AG09319 (cell line): ENCODE results near the gene MBTPS1.
A peak's percentile ranks its signal among the peaks of the same experiment; 100 is the strongest.

Experiments
- DNase-seq: peaks from one replicate; pipeline ENCODE4 v3.0.0-alpha.2; 2010; ENCODE audit warnings: low read depth; ENCODE audit errors: extremely low read depth
- TF ChIP-seq, protein P1 (sequence below): IDR thresholded peaks from 2 replicates; pipeline ENCODE4 v1.5.1; 2011; ENCODE audit warnings: low read depth, mild to moderate bottlenecking, inconsistent platforms, low read length, moderate library complexity

Gene MBTPS1

DNA sequence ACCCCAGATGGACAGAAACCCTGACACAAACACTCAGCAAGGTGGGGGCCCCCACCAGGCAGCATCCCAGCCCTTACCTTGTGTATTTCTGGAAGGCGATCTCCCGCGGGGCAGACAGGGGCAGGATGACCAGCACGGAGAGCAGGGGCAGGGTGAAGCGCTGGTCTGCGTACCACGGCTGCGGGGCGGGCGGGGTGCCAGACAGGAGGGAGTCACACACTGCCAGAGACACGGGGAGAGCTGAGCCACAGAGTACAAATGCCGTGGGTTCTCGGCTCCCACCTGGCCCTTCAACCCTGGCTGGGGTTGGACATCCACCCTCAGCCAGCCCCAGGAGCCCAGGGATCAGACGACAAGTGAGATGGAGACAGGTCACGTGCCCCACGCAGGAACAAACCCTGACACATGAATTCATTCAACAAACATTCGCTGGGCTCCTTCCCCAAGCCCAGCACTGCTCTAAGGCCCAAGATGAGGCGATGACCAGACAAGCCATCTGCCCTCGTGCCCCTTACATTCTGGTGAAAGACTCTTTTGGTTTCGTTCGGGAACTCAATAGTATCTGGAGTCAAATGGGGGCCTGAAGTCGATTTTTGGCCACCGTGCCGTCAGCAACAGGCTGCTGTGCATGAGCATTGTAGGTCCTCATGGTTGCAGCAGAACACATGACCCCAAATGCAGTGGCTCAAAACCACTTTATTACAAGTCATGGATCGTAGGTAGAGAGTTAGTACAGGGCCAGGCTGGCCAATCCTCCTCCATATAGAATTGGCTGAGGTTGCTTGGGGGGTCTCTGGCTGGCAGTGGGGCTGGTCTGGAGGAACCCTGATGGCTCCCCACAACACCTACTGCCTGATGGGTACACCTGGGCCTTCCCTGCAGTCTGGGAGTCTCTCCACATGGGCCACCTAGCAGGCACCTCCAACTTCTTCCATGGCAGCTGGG is 83.2 kb downstream of the MBTPS1 start:
- no peak for DNase-seq
- TF ChIP-seq, protein P1, sequence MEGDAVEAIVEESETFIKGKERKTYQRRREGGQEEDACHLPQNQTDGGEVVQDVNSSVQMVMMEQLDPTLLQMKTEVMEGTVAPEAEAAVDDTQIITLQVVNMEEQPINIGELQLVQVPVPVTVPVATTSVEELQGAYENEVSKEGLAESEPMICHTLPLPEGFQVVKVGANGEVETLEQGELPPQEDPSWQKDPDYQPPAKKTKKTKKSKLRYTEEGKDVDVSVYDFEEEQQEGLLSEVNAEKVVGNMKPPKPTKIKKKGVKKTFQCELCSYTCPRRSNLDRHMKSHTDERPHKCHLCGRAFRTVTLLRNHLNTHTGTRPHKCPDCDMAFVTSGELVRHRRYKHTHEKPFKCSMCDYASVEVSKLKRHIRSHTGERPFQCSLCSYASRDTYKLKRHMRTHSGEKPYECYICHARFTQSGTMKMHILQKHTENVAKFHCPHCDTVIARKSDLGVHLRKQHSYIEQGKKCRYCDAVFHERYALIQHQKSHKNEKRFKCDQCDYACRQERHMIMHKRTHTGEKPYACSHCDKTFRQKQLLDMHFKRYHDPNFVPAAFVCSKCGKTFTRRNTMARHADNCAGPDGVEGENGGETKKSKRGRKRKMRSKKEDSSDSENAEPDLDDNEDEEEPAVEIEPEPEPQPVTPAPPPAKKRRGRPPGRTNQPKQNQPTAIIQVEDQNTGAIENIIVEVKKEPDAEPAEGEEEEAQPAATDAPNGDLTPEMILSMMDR, result no peak

DNA sequence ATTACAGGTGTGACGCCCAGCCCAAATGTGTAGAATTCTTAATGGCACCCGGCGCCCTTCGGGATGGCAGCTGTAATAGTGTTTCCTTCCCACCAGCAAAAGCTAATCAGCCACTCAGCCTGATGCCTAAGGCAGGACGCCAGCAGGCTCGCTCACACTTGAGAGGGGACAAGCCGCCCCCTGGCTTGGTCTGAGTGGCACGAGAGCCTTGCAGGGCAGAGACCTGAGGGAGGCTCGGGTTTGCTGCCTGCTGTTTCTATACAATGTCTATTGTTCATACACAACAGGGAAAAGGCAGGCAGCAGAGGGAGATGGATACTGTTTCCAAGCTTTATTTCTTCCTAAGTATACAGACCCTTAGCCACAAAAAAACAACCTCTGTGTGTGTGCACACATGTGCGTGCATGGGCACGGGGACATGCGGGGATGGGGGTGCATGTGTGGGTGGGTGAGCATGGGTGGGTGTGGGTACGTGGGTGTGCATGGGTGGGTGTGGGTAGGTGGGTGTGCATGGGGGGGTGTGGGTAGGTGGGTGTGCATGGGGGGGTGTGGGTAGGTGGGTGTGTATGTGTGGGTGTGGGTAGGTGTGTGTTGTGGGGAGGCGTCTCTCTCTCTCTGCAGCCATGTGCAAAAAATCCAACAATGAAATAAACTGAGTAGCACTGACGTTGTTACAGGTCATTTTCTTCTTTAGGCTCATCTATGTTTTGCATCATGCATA is 84.1 kb downstream of the MBTPS1 start:
- TF ChIP-seq, protein P1, result no peak
- no peak for DNase-seq

DNA sequence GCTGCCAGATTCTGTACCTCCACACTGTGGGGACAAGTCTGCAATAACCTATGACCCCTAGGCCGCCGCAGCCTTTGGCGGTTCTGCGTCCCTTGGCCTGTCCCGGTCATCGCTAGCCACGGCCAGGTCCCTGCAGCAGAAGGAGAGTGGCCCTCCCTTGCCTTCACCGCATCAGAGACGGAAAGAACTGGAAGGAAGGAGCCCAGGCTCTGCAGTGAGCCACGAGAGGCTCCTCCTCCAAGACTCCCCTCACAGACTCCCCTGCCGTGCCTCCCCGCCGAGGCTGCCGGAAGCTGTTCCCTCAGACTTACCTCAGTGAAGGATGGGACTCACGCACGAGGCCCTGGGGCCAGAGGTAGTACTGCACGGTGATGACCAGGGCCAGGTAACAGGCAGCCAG is 85.2 kb downstream of the MBTPS1 start:
- no peak for DNase-seq
- TF ChIP-seq, protein P1, result no peak

DNA sequence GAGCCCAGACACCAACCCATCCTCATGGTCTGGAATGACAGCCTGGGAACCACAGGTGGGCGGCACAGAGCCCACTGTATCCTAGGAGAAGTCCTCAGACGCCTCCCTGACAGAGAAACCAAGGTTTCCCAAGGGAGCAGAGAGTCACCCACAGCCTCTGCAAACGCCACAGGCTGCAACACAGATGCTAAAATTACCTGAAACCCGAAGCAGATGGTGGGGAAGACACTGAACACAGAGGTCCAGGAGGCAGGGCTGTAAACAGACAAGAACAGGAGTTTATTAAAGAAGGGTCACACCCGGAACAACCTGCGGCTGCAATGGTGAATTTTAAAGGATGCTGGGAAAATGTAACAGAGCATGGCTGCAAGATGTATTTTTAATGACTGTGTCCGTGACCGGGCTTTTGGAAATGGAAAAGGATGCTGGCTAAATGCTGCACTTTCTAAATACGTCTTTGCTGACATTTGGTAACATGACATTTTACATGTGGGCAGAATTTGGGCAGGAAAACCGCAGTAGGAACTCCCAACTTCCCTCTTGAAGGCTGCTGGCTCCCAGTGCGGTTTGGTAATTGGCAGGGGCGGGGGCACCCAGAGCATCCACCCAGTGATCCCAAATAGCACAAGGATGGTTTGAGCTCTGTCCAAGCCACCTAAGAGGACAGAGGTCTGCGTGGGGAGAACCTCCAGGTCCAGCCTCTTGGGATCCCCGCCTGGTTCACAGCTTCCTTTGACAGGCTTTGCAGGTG is 87.3 kb downstream of the MBTPS1 start:
- no peak for DNase-seq
- TF ChIP-seq, protein P1, result no peak

DNA sequence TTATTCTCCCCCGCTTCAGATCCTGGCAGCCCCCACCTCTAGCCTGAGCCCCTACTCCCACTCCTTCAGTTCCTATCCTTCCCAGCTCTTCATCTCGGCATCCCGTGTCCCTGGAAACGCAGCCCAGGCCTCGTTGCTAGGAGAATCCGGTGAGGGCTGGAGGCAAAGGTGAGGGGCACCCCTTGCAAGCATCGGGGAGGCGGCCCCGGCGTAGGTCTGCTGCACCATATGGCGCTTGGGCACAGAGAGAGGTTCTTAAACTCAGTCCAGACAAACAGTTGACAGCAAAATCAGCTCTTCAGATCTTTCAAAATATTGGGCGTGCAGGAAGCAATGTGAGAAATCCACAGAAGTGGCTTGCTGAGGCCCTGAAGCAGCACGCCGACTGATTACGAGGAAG is 89.1 kb downstream of the MBTPS1 start:
- TF ChIP-seq, protein P1, result no peak
- DNase-seq, result no peak

DNA sequence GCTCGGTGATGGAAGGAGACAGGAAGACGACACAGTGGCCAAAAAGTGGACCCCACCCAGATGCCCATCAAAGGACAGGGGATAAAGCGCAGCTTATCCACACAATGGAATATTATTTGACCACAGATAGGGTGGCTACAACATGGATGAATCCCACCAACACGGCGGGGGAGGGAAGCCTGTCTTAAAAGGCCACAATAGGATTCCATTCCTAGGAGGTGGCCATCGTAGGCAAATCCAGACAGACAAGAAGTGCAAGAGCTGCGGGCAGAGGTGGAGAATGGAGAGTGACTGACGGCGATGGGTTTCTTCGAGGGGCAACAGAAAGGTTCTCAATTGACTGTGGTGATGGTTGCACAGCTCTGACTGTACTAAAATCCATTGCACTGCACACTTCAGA is 90.1 kb downstream of the MBTPS1 start:
- no peak for DNase-seq
- TF ChIP-seq, protein P1, result no peak

DNA sequence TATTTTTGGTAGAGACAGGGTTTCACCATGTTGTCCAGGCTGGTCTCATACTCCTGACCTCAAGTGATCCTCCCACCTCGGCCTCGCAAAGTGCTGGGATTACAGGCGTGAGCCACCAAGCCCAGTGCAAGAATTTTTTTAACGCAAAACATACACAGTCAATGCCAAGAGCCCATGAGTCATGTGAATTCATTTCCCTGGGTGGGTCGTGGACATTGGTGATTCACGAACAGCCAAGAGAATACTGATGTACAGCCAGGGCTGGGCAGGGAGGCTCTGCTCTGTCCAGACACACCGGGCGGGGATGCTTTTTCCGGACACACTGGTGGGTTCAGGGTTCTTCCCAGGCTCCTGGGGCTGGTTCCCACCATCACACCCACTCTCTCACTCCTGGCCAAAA is 91.9 kb downstream of the MBTPS1 start:
- peak; percentile 29 for DNase-seq
- TF ChIP-seq, protein P1, result no peak
